Esophagus muscularis mucosa (tissue), 3 donors: ENCODE results near the gene PDGFD.

Source experiments
- EP300 ChIP-seq: sonication (generic); formaldehyde crosslinking; IDR thresholded peaks from one replicate; pipeline ENCODE4 v1.6.1; 2017; ENCODE audit warnings: antibody characterized with exemption
- TF ChIP-seq, protein P1 (sequence below), 3 experiments: fragments of 200-600 bp in 2 of 3; fragments of 450-650 bp in 1 of 3; sonication (generic) in 2 of 3; IDR thresholded peaks; one replicate each; pipeline ENCODE4 v1.5.1; 2017 to 2019; ENCODE audit warnings: antibody characterized with exemption in 3 of 3, mild to moderate bottlenecking in 2 of 3, moderate library complexity in 1 of 3

GRCh38 chr11:103958475-103959215 is 205.3 kb downstream of the PDGFD start:
- TF ChIP-seq, protein P1, sequence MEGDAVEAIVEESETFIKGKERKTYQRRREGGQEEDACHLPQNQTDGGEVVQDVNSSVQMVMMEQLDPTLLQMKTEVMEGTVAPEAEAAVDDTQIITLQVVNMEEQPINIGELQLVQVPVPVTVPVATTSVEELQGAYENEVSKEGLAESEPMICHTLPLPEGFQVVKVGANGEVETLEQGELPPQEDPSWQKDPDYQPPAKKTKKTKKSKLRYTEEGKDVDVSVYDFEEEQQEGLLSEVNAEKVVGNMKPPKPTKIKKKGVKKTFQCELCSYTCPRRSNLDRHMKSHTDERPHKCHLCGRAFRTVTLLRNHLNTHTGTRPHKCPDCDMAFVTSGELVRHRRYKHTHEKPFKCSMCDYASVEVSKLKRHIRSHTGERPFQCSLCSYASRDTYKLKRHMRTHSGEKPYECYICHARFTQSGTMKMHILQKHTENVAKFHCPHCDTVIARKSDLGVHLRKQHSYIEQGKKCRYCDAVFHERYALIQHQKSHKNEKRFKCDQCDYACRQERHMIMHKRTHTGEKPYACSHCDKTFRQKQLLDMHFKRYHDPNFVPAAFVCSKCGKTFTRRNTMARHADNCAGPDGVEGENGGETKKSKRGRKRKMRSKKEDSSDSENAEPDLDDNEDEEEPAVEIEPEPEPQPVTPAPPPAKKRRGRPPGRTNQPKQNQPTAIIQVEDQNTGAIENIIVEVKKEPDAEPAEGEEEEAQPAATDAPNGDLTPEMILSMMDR (IDR thresholded peaks at IDR 0.05), result no peak
- no peak for TF ChIP-seq EP300
